A549 treated with CORT108297 at 1 μM for 4 hours (cell line): Measurements from ENCODE around the gene PCDHB11. TPM values are rescaled to one million over a fixed set of nuclear protein-coding genes. Genes with fewer than 3 reads are reported as not detected.

ENCODE experiments used
- total RNA-seq: library from RNA; stranded (reverse); fragments of 200-300 nt; extraction: Qiagen RNA extraction; gene quantifications from 5 replicates; pipeline ENCODE4 v1.2.3, GENCODE V29; 2022

The PCDHB11 gene
- total RNA-seq = 0.05 to 0.11 TPM (median 0.07 TPM) in 5 replicates

DNA sequence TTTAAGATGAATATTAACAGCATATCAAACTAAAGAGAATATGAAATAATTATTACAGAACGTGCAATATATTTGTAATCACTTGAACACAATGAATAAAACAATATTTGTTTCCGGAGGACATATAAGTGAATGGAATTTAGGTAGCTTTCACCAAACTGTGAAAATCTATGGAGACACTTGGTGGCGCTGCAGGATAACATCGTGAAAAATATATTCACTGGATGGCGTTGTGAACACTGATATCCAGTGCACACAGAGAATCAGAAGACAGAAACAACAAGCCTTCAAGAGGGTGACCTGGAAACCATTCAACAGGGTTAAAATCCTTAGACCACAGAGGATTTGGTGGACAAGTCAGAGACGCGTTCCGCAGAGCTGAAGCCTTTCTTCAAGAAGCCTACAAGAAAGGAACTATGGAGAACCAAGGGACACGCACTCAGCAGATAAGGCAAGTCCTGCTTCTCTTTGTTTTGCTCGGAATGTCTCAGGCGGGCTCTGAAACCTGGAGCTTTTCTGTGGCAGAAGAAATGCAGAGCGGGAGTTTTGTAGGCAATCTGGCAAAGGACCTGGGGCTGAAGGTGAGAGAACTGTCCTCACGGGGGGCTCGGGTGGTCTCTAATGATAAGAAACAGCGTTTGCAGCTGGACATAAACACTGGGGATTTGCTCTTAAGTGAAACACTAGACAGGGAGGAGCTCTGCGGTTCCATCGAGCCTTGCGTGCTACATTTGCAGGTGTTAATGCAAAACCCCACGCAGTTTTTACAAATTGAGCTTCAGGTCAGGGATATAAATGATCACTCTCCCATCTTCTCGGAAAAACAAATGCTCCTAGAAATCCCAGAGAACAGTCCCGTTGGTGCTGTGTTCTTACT lies at the start of gene PCDHB11:
TSS of gene PCDHB11 (plus strand) at position 269 of the 877 bp plus-strand sequence. CDS start at position 417, 148 bp downstream.

DNA sequence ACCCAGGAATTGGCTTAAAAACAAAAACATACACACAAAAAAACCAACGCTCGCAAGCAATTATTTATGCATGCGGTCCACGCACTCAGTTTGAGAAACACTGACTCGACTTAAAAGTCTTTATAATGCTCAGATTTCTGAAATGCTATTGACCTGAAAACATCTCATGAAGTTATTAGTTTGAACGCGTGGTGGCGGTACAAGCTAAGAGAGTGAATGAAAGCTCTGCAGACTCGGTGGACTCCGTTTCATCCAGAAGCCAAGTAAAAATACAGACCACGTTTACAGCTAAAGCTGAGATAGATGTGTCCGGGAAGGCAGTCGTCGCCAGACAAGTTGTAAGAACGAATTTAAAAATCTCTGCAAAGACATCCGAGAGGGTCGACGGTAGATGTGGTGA lies 49.6 kb upstream of the PCDHB11 start, which contains the start of gene PCDHB6:
TSS of gene PCDHB6 (plus strand) at position 246 of the 400 bp plus-strand sequence. CDS start 201 bp downstream, outside the sequence.

GRCh38 chr5:141172381-141173204 lies 26.8 kb upstream of the PCDHB11 start, which contains the start of gene PCDHB7:
Gene PCDHB7, plus strand, starts transcription at chr5:141172644. Its CDS starts 192 bp downstream, at chr5:141172836.

DNA sequence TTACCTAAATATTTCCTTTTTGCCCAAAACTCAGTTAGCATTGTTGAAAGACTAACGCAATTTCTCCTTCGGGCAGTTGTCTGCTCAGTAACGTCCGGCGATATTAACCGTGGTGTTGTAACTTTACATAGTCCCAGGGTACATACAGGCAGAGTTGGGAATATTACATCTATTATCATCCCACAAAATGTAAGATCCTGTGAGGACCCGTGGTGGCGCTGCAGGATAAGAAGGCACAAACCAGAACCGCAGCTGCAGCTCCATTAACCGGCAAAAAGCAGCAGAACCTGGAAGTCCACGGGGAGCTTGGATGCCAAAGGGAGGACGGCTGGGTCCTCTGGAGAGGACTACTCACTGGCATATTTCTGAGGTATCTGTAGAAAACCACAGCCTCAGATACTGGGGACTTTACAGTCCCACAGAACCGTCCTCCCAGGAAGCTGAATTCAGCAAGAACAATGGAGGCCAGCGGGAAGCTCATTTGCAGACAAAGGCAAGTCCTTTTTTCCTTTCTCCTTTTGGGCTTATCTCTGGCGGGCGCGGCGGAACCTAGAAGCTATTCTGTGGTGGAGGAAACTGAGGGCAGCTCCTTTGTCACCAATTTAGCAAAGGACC lies 21.7 kb upstream of the PCDHB11 start, which contains the start of gene PCDHB8:
TSS of gene PCDHB8 (plus strand) at position 214 of the 615 bp plus-strand sequence. CDS start at position 459, 245 bp downstream.

GRCh38 chr5:141182248-141182647 lies 17.2 kb upstream of the PCDHB11 start, which contains the start of gene PCDHB16:
Gene PCDHB16, plus strand, starts transcription at chr5:141182387. Its CDS starts 173 bp downstream, at chr5:141182560.

DNA sequence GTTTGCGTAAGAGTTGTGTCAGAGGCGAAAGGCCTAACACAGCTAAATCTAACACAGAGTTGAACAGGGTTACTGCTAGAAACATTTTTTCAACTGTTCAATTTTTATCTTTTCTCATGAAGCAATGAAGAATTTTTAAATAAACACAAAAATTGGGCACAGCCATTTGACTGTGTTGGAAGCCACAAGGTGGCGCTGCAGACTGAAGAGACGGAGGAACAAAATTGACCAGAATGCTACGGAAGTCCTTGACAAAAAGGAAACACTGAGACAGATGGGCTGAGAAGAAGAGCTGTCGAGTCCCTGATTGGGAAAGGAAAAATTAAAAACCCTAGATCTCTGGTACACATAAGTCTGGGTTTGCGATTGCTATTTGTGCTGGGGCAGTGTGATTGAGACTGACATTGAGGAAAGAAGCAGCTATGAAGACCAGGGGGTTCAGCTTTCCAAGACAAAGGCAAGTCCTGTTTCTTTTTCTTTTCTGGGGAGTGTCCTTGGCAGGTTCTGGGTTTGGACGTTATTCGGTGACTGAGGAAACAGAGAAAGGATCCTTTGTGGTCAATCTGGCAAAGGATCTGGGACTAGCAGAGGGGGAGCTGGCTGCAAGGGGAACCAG lies 12.4 kb upstream of the PCDHB11 start, which contains the start of gene PCDHB9:
TSS of gene PCDHB9 (plus strand) at position 265 of the 616 bp plus-strand sequence. CDS start at position 423, 158 bp downstream.

GRCh38 chr5:141192110-141192725 lies 7.2 kb upstream of the PCDHB11 start, which contains the start of gene PCDHB10:
Gene PCDHB10, plus strand, starts transcription at chr5:141192353. Its CDS starts 200 bp downstream, at chr5:141192553.

GRCh38 chr5:141208478-141208877 lies 9.1 kb downstream of the PCDHB11 start, which contains the start of gene PCDHB12:
Gene PCDHB12, plus strand, starts transcription at chr5:141208719. Its CDS starts 189 bp downstream, at chr5:141208908.

DNA sequence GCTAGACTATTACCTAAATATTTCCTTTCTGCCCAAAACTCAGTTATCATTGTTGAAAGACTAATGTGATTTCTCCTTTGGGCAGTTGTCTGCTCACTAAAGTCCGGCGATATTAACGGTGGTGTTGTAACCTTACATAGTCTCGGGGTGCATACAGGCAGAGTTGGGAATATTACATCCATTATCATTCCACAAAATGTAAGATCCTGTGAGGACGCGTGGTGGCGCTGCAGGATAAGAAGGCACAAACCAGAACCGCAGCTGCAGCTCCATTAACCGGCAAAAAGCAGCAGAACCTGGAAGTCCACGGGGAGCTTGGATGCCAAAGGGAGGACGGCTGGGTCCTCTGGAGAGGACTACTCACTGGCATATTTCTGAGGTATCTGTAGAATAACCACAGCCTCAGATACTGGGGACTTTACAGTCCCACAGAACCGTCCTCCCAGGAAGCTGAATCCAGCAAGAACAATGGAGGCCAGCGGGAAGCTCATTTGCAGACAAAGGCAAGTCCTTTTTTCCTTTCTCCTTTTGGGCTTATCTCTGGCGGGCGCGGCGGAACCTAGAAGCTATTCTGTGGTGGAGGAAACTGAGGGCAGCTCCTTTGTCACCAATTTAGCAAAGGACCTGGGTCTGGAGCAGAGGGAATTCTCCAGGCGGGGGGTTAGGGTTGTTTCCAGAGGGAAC lies 14.4 kb downstream of the PCDHB11 start, which contains the start of gene PCDHB13:
TSS of gene PCDHB13 (plus strand) at position 264 of the 684 bp plus-strand sequence. CDS start at position 469, 205 bp downstream.

GRCh38 chr5:141223112-141223783 lies 23.8 kb downstream of the PCDHB11 start, which contains the start of gene PCDHB14:
Gene PCDHB14, plus strand, starts transcription at chr5:141223343. Its CDS starts 163 bp downstream, at chr5:141223506.

DNA sequence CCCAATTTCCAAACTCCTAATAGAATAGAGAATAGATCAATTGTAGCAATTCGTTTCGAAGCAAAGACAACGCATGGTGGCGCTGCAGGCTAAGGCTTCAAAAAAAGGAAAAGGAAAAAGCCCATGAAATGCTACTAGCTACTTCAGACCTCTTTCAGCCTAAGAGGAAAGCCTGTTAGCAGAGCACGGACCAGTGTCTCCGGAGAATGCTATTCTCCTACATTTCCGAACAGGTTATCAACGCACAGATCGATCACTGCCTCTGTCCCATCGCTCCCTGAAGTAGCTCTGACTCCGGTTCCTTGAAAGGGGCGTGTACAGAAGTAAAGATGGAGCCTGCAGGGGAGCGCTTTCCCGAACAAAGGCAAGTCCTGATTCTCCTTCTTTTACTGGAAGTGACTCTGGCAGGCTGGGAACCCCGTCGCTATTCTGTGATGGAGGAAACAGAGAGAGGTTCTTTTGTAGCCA lies 45.9 kb downstream of the PCDHB11 start, which contains the start of gene PCDHB15:
TSS of gene PCDHB15 (plus strand) at position 146 of the 468 bp plus-strand sequence. CDS start at position 330, 184 bp downstream.

Other genes with a start within 250 kb of the PCDHB11 start
- 2.9 to 3.6 TPM (median 3.2 TPM) in 5 replicates for gene PCDHAC2, start 233.2 kb upstream of the PCDHB11 start, total RNA-seq
- not detected in 5 replicates for gene PCDHB1, start 148.3 kb upstream of the PCDHB11 start, total RNA-seq
- gene PCDHB2, start 105.0 kb upstream of the PCDHB11 start, total RNA-seq = 3.1 to 6.7 TPM (median 3.8 TPM) in 5 replicates
- 0.06 to 1.8 TPM (median 0.06 TPM) in 3 of 5 replicates, not detected in the others for gene PCDHB3, start 99.2 kb upstream of the PCDHB11 start, total RNA-seq
- 0.06 to 0.12 TPM (median 0.07 TPM) in 4 of 5 replicates, not detected in the other for gene PCDHB4, start 77.8 kb upstream of the PCDHB11 start, total RNA-seq
- gene PCDHB5, start 64.4 kb upstream of the PCDHB11 start, total RNA-seq = 1.2 to 1.8 TPM (median 1.6 TPM) in 5 replicates
- gene PCDHB6, start 49.6 kb upstream of the PCDHB11 start, total RNA-seq = 0.91 to 1.2 TPM (median 1.1 TPM) in 5 replicates
- gene PCDHB7, start 27.0 kb upstream of the PCDHB11 start, total RNA-seq = 0.03 TPM in 1 of 5 replicates, not detected in the others
- gene PCDHB8, start 21.8 kb upstream of the PCDHB11 start, total RNA-seq = 0.29 to 0.41 TPM (median 0.32 TPM) in 5 replicates
- gene PCDHB16, start 17.2 kb upstream of the PCDHB11 start, total RNA-seq = 0.06 to 0.10 TPM (median 0.06 TPM) in 5 replicates
- gene PCDHB9, start 12.5 kb upstream of the PCDHB11 start, total RNA-seq = 0.02 to 0.09 TPM (median 0.06 TPM) in 4 of 5 replicates, not detected in the other
- 0.02 to 0.03 TPM in 2 of 5 replicates, not detected in the others for gene PCDHB10, start 7.3 kb upstream of the PCDHB11 start, total RNA-seq
- gene PCDHB12, start 9.1 kb downstream of the PCDHB11 start, total RNA-seq = 0.03 to 0.04 TPM in 2 of 5 replicates, not detected in the others
- 0.03 to 0.10 TPM (median 0.05 TPM) in 5 replicates for gene PCDHB13, start 14.3 kb downstream of the PCDHB11 start, total RNA-seq
- 0.05 to 0.16 TPM (median 0.07 TPM) in 5 replicates for gene PCDHB14, start 23.7 kb downstream of the PCDHB11 start, total RNA-seq
- gene PCDHB15, start 45.8 kb downstream of the PCDHB11 start, total RNA-seq = 0.02 to 0.07 TPM (median 0.06 TPM) in 3 of 5 replicates, not detected in the others
- 0.05 TPM in 1 of 5 replicates, not detected in the others for gene SLC25A2, start 104.4 kb downstream of the PCDHB11 start, total RNA-seq
- gene TAF7, start 121.2 kb downstream of the PCDHB11 start, total RNA-seq = 61.5 to 85.8 TPM (median 70.6 TPM) in 5 replicates
- 0.30 to 0.39 TPM (median 0.37 TPM) in 5 replicates for gene PCDHGA1, start 130.9 kb downstream of the PCDHB11 start, total RNA-seq
- 0.55 to 0.78 TPM (median 0.63 TPM) in 5 replicates for gene PCDHGA2, start 139.1 kb downstream of the PCDHB11 start, total RNA-seq
- 0.04 to 0.07 TPM in 2 of 5 replicates, not detected in the others for gene PCDHGA3, start 144.2 kb downstream of the PCDHB11 start, total RNA-seq
- gene PCDHGB1, start 150.5 kb downstream of the PCDHB11 start, total RNA-seq = 1.3 to 2.0 TPM (median 1.8 TPM) in 5 replicates
- 0.07 to 0.17 TPM (median 0.16 TPM) in 5 replicates for gene PCDHGA4, start 155.4 kb downstream of the PCDHB11 start, total RNA-seq
- 0.06 to 0.12 TPM (median 0.08 TPM) in 5 replicates for gene PCDHGB2, start 160.4 kb downstream of the PCDHB11 start, total RNA-seq
- gene PCDHGA5, start 164.5 kb downstream of the PCDHB11 start, total RNA-seq = 0.07 to 0.24 TPM (median 0.15 TPM) in 5 replicates
- 0.17 to 0.33 TPM (median 0.24 TPM) in 5 replicates for gene PCDHGB3, start 170.6 kb downstream of the PCDHB11 start, total RNA-seq
- 0.13 to 0.27 TPM (median 0.22 TPM) in 5 replicates for gene PCDHGA6, start 174.3 kb downstream of the PCDHB11 start, total RNA-seq
- gene PCDHGA7, start 183.1 kb downstream of the PCDHB11 start, total RNA-seq = 0.82 to 1.0 TPM (median 0.97 TPM) in 5 replicates
- 0.70 to 1.0 TPM (median 0.98 TPM) in 5 replicates for gene PCDHGB4, start 188.1 kb downstream of the PCDHB11 start, total RNA-seq
- 0.02 to 0.08 TPM (median 0.03 TPM) in 5 replicates for gene PCDHGA8, start 193.0 kb downstream of the PCDHB11 start, total RNA-seq
- 2.1 to 2.6 TPM (median 2.4 TPM) in 5 replicates for gene PCDHGB5, start 198.3 kb downstream of the PCDHB11 start, total RNA-seq
- 0.02 to 0.09 TPM (median 0.05 TPM) in 4 of 5 replicates, not detected in the other for gene PCDHGA9, start 203.2 kb downstream of the PCDHB11 start, total RNA-seq
- gene PCDHGB6, start 208.4 kb downstream of the PCDHB11 start, total RNA-seq = 0.03 to 0.14 TPM (median 0.09 TPM) in 5 replicates
- gene PCDHGA10, start 213.4 kb downstream of the PCDHB11 start, total RNA-seq = 0.01 to 0.02 TPM (median 0.02 TPM) in 3 of 5 replicates, not detected in the others
- 0.03 to 0.08 TPM (median 0.06 TPM) in 4 of 5 replicates, not detected in the other for gene PCDHGB7, start 218.1 kb downstream of the PCDHB11 start, total RNA-seq
- 0.02 to 0.03 TPM (median 0.02 TPM) in 4 of 5 replicates, not detected in the other for gene PCDHGA11, start 221.4 kb downstream of the PCDHB11 start, total RNA-seq
- 0.02 to 0.03 TPM in 2 of 5 replicates, not detected in the others for gene PCDHGA12, start 230.9 kb downstream of the PCDHB11 start, total RNA-seq